HG03196 (cell line): Measurements from ENCODE around the gene GLIS2.

ENCODE experiments used
- ATAC-seq: cut with Tn5 transposase; IDR thresholded peaks from one replicate; pipeline ENCODE4 v1.9.1; 2021; ENCODE audit not compliant: unreplicated experiment

GLIS2 gene

DNA sequence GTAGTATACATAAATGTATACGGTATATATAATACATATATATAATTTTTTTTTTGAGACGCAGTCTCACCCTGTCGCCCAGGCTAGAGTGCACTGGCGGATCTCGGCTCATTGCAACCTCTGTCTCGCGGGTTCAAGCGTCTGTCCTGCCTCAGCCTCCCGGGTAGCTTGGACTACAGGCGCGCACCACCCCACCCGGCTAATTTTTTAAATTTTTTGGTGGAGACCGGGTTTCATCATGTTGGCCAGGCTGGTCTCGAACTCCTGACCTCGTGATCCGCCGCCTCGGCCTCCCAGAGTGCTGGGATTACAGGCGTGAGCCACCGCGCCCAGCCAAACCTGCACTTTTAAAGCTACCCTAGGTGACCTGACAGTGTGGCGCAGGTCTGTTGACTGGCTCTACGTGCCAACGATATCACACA, 34.5 kb downstream of the GLIS2 start:
- no peak for ATAC-seq

DNA sequence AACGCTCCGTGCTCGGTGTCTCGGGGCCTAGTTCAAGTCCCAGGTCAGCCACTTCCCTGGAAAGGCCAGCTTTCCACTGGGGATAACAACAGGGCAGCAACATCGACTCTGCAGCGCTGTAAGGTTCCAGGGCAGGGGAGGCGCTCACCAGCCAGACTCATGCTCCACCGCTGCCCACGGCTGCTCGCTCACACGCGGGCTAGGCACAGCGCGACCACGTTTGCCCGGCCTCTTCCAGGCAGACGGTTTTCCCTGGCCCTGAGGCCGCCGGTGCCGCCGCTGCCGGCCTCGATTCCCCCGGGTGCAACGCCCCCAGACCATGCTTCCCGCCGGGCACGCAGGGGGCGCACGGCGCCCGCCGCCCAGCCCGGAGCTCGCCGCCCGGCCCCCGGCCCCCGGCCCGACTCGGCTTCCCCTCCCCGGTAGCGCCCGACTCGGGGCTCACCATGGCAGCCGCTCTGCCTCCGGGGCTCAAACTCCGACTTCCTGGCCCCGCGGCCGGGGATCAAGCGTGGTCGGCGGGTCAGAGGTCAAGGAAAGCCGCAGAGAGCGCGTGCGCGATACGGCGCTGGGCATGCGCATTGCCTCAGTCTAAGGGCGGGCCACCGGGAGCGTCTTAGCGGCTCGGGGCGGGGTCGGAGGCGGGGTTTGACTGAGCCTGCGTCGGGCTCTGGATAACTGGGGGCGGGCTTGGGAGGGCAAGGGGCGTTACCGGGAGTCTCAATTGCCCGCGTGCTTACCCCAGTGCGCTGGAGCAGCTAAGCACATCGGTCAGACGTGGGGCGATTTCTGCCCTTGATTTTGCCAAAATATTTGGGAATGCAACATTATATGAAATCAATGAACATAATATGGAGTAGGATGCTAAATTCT, 35.2 kb downstream of the GLIS2 start, which contains the start of gene PAM16:
Gene PAM16 (minus strand): TSS at position 535 of the 873 bp plus-strand sequence. CDS start 87 bp downstream, at position 448.
- peak; percentile 85 for ATAC-seq

DNA sequence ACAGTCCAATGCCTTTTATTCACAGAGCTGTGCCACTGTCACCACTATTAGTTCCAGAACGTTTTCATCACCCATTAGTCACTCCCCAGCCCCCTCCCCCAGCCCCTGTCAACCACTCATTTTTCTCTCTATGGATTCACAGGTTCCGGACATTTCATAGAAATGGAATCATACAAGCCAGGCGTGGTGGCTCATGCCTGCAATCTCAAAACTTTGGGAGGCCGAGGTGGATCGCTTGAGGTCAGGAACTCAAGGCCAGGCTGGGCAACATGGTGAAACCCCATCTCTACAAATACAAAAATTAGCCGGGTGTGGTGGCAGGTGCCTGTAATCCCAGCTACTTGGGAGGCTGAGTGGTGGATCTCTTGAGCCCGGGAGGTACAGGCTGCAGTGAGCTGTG, 36.0 kb downstream of the GLIS2 start:
- ATAC-seq, result no peak

DNA sequence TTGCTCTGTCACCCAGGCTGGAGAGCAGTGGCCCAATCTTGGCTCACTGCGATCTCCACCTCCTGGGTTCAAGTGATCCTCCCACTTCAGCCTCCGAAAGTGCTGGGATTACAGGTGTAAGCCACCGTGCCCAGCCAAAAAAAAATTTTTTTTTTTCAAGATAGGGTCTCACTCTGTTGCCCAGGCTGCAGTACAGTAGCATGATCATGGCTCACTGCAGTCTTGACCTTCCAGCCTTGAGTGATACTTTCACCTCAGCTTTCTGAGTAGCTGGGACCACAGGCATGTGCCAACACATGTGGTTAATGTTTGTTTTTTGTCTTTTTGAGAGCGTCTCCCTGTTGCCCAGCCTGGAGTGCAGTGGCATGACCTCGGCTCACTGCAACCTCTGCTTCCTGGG, 37.0 kb downstream of the GLIS2 start:
- ATAC-seq, result no peak

DNA sequence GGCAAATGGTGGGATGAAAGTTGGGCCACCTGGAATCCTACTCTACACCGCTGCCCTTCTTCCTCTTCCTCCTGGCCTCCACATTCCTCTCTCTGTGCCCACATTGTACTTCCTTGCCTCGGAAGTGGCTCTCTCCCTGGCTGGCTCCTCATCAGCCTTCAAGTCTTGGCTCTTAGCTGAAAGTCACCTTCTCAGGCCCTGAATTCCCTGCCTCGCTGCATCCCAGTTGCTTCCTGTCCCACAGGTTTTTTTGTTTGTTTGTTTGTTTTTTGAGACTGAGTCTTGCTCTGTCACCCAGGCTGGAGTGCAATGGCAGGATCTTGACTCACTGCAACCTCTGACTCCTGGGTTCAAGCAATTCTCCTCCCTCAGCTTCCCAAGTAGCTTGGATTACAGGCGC, 37.8 kb downstream of the GLIS2 start:
- no peak for ATAC-seq

DNA sequence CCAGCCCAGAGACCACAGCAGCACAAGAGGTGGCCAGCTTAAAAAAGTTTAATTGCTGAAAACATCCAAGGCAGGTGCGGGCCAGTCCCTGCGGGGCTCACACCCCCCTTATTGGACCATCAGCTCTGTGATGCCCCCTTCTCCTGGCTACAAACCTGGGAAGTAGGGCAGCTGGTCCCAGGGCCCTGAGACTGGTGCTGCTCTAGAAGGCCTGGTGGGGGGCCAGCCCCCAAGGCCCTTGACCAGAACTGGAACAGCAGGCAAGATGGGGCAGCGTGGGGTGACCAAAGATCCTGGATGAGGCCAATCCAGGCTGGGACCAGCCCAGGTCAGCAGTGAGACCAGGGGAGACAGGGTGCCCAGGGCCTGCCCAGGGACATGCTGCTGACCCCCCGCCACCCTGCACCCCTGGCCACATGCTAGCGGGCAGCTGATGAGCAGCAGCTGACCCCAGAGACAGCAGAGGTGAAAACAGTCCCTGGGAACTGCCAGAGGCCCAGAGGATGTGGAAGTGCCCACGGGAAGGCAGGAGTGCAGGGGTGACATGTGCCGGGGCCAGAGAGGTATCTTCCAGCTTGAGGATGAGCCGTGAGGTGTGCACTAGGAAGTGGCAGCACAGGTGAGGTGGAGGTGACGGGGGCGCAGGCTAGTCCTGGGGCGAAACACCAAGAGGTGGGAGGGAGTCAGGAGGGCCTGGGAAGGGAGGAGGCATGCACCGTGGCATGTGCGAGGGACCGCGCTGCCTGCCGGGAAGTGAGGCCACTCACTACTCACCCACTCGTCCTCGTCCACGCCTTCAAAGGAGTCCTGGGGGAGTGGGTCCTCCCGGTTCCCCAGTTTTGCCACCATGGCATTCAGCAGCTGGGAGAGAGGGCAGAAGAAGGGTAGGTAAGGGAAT, 38.9 kb downstream of the GLIS2 start:
- ATAC-seq, result no peak

DNA sequence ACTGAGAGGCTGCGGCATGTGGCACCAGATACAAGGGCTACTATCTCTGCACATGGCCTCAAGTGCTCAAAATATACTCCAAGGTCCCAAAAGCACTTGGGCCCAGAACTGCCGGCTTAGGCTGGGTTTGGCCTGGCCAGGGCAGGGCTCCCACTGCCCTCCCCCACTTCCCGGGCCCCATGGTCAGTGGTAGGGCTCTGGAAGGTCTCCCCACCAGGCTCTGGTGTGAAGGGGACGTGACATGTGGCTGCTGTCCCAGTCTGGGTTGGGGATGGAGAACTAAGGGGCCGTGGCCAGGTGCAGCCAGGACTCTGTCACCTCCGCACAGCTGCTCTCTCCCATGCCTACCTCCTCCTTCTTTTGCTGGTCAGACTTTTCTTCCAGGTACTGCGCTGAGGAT, 41.0 kb downstream of the GLIS2 start:
- ATAC-seq, result no peak

DNA sequence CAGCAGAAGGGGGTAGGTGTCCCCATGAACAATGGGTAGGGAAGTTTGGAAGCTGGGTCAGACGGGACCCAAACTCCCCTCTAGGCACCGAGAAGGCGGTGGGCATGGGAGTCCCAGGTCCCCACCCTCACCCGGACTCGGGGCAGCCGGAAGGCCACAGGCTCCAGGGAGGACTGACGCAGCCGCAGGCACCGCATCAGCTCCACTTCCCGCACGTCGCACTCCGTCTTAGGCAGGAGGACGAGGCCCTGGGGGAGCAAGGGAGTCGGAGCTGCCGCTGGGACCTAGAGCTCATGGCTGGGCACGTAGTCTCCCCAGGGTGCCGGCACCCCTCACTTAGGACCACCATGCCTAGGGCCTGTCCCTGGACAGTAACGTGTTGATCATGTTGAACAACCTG, 42.4 kb downstream of the GLIS2 start:
- ATAC-seq, result no peak

DNA sequence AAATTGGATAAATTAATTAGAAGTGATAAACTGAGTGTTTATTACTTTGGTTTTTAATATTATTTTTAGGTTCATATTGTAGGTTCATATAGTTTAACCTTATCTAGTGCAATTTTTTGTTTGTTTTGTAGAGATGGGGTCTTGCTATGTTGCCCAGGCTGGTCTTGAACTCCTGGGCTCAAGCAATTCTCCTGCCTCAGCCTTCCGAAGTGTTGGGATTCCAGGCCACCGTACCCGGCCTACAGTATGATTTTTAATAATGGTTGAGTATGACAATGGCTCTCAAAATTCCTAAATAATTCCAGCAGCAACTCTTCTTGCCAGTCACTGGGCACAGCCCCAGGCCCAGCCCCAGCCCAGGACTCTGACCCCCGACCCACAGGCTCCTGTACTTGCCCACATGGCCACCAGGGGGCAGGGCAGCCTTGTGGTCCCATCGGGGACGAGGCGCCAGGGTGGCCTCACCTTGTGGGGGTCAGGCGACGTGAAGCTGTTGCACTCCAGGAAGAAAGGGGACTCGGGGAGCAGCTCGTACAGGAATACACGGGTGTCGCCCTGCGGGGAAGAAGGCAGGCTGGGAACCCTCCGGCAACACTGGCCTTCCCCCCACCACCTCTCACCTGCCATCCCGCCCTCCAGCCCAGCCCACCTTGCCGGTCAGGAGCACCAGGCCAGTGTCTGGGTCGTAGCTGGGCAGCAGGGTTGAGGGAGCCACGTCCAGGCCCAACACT, 43.1 kb downstream of the GLIS2 start:
- ATAC-seq, result no peak

DNA sequence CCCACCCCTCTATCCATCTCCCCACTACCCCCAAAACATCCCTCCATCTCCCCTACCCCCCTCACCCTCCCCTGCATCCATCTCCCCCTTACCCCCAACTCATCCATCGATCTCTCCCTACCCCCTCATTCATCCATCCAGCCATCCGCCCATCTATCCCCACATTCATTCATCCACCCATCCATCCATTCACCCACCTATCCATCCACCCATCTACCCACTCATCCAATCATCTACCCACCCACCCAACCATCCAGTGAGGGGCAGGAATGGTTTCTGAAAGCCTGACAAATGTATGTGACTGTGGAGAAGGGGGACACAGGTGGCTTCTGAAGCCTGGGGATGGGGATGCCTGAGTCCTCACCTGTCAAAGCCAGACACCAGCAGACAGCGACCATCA, 44.0 kb downstream of the GLIS2 start:
- no peak for ATAC-seq

DNA sequence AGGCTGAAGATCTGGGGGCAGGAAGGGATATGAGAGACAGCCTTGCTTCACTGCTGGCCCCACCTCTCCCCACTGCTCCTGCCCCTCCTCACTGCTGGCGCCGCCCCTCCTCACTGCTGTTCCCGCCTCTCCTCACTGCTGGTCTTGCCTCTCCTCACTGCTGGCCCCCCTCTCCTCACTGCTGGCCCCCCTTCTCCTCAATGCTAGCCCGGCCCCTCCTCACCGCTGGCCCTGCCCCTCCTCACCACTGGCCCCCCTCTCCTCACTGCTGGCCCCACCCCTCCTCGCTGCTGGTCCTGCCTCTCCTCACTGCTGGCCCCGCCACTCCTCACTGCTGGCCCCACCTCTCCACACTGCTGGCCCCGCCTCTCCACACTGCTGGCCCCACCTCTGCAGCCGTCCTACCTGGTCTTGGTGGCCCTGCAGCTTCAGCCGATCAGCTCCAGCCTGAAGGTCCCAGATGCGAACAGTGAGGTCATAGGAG, 44.7 kb downstream of the GLIS2 start:
- ATAC-seq, result no peak

DNA sequence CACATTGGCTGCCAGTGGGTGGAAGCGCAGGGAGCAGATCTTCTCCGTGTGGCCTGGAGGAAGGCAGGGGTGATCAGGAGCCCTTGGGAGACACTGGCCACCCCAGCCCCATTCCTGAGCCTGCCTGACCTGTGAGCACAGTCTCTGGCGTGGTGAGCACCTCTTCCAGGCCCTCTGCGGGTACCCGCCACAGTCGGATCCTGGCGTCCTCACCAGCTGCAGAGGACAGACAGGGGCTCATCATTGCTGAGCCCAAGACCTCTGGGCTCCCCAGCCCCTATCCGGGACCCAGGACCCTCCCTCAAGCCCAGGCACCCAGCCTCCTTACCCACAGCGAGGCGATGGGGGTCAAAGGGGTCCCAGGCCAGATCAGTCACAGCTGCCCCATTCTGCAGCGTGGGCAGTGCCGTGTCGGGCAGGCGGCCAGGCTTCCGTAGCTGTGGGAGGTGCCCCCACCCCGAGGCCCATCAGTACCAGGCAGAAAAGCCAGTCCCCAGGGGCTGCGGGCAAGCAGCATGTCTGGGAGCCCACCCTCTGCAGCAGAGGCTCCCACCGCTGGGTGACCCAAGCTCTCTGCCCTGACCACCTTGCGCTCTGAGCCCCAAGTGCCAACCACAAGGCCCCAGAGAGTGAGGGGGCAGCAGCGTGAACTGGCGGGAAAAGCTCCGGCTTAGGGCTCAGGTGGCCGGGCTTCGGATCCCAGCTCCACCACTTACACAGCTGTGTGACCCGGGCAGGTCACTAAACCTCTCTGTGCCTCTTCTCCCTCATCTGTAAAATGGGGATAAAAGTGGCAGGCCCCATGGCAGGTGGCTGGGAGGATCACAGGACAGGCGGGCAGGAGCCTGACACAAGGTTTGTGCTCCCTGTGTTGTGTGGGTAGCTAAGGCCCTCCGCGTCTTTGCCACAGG, 45.4 kb downstream of the GLIS2 start:
- no peak for ATAC-seq

DNA sequence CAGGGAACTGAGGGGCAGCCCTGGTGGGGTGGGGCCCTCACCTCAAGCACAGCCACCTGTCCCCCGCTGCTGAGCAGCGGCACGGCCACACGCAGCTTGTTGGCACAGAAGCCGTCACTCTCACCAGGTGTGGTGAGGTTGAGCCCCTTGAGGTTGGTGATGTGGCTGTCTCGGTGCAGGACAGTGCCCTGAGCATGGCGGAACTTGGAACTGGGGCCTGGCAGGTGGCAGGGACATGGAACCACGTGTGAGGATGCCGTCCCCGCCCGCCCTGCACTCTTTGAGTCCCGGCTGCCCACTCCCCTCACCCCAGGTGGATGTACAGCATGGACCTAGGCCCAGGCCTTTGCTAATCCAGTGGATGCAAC, 46.1 kb downstream of the GLIS2 start:
- ATAC-seq, result no peak

DNA sequence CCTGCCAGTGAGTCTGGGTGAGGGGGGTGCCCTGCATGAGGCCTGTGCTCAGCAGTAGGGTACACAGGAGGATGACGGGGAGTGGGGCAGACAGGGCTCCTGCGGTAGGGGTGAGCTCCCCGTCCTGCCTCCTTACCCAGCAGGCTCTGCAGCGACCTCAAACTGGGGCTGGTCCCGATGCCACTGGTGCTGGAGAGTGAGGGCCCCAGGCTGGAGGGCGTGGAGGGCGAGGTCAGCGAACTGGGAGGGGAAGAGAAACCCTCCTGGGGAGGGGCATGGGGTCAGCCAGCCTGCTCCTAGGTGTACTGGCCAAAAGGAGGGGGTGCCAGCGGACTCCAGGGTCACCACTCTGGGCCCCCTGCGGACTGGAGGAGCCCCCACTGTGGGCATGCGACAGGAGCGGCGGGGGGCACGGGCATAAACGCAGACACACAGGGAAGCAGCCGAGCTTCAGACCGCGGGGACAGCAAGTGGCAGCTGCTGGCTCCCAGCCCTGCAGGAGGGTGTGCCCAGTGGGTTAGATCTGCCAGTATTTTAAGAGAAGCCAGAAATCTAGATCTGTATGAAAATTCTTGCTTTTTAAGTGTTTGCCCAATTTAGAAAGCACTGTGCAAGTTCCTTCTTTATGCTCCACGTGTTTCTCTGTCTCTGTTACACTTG, 46.7 kb downstream of the GLIS2 start:
- no peak for ATAC-seq

DNA sequence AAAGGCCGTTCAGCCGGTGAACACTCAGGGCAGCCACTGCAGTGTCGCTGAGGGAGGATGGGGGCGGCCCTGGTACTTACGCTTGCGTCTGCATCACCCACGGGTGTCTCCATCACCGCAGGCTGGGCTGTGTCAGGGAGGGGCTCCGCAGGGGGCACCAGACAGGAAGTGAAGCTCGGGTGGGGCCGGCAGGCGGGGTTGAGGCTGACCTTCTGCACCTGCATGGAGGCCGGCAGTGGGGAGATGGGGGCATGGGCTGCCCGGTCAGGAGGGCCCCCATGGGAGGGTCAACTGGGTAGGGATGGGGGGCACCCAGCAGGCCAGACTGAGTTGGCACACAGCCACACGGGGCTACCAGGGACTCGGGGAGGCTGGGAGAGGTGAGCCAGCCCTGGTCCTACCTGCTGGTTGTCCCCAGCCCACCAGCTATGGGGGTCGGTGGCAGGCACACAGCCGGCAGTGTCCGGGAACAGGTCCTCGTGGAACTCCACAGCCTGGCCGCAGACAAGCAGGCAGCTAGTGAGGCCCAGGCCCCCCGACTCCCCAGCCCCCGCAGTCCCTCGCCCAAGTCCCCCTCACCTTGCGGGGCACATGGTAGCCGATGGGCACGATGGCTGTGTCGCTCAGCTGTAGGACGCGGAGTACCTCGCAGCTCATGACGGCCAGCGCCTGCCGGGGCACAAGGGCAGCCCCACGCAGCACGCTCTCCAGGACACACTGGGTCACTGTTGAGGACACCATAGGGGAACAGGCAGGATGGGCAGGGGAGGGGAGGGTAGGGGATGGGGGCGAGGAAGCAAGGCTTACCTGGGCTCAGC, 48.5 kb downstream of the GLIS2 start:
- no peak for ATAC-seq

DNA sequence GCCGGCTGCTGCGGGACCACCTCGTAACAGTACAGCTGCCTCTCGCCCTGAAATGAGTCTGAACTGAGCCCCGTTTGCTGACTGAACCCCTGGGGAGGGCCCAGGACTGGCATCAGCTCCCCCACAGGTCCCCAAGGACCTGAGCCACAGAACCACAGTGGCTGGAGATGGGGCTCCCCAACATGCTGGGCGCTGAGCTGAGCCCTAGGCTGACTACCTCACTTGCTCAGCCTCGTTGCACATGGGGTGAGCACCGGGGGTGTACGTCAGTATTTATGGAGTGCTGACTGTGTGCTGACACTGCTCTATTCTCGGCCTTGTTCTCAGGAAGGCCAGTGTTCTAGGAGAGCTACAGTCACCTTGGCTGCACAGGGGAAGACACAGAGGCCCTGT, 49.1 kb downstream of the GLIS2 start:
- ATAC-seq, result peak; percentile 65

DNA sequence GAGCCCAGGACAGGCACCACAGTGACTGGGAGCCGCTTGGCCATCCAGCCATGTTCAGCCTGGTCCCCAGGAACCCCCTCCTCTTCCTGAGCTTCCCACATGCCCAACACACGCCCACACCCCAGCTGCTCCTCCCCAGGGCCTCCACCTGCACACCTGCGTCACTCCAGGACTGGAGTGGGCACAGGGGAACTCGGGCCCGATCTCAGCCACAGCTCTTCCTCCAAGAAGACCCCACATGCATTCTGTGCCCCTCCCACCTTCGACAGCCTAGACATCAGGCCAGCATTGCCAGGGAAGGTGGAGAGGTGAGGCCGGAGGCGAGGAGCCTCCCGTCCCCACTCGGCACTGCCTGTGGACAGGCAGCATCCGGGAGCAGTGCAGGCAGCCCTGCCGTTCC, 49.7 kb downstream of the GLIS2 start:
- no peak for ATAC-seq

DNA sequence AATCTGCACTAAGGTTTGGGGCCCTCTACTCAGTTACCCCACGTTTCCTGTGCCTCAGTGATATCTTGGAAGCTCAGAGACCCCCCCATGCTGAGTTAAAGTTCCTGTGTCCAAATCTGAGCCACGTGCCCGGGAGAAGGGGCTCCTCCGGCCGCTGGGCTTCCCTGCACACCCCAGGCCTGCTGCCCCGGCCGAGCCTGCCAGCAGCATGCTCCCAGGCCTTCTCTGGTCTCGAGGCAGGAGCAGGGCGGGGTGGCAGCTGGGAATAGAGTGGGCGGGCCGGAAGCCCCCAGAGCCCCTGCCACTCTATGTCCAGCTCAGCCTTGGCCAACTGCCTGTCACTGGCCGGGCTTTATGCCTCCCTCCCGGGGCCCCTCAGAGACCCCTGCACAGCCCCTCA, 50.1 kb downstream of the GLIS2 start:
- ATAC-seq, result no peak

DNA sequence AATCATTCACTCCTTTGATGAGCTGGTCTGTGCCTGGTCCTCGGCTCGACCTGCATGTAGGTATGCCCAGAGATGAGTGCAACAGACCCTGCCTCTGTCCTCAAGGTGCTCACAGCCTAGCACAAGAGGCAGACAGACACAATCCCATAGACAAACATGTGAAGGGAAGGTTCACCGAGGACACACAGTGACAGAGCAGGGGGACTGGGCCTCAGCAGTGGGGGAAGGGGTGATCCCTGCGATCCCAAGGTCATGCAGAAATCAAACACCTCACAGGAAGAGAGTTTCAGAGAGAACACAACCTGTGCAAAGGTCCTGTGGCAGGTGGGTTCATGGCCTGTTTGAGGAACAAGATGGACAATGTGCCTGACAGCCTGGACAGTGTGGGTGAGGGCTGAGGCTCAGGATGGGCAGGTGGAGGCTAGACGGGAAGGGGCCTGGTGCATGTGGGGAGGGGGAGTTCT, 51.6 kb downstream of the GLIS2 start:
- ATAC-seq, result no peak
